ENCODE results near the gene PTPRO.

DNA sequence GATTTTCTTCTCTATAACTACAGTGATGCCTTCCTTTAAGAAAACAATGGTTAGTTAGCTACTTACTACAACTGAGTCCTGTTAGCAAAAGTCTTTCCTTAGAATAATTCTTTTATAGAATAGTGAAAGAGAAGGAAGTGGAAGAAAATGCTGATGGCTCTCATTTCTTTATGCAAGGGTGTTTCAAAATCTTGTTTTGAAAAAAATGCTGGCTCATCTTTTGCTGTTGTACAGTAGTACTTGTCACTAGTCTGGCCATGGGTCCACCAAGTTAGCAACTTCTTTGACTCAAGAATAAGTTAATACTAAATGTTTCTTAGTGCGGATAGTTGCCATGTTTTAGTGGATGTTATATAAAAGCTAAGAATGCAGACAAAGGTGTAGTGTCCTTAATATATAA lies 225.4 kb downstream of the PTPRO start:
- TF ChIP-seq, protein P1, sequence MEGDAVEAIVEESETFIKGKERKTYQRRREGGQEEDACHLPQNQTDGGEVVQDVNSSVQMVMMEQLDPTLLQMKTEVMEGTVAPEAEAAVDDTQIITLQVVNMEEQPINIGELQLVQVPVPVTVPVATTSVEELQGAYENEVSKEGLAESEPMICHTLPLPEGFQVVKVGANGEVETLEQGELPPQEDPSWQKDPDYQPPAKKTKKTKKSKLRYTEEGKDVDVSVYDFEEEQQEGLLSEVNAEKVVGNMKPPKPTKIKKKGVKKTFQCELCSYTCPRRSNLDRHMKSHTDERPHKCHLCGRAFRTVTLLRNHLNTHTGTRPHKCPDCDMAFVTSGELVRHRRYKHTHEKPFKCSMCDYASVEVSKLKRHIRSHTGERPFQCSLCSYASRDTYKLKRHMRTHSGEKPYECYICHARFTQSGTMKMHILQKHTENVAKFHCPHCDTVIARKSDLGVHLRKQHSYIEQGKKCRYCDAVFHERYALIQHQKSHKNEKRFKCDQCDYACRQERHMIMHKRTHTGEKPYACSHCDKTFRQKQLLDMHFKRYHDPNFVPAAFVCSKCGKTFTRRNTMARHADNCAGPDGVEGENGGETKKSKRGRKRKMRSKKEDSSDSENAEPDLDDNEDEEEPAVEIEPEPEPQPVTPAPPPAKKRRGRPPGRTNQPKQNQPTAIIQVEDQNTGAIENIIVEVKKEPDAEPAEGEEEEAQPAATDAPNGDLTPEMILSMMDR (IDR thresholded peaks at IDR 0.05): no peak
- TF ChIP-seq POLR2A (IDR thresholded peaks at IDR 0.05; ENCODE audit: low read depth): no peak

Measured in esophagus muscularis mucosa (tissue), 3 donors.